ENCODE results near the gene SYNE3.

DNA sequence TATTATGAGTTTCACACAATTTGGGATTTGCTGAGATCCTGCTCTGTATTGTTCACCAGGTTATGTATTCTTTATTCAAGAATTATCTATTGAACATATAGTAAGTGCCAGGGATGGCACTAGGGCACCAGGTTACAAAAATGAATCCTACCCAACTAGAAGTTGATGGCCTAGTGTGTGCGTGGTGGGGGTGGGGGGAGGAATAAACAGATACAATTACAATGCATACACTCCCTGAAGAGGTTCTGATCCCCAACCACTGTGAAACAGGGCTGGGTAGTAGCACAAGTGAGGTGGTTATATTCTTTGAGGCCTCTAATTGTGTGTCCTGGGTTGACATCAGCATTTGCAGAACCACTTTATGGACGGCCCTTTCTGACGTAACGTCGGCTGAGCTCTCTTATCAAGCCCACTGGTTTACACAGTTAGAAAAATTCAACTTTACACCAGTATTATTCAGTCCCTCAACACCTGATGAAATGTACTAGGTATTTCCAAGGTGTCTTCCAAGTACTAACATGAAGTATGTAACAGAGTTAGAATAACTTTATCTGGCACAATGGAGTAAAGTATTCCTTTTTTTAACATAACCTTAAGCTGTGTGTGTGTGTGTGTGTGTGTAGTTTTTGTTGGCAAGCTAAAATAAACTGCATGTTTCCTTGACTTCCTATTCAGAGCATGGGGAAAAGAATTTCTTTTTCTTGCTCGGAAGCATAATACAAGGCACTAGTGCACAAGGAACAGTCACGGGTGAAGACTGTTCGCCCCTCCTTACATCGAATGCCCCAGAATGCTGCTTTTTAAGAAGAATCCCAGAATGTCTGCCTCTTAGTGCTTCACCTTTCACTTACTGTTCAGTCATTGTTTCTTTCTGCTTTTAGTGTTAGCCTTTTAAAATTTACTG lies 10.3 kb upstream of the SYNE3 start:
- TF ChIP-seq, protein P1, sequence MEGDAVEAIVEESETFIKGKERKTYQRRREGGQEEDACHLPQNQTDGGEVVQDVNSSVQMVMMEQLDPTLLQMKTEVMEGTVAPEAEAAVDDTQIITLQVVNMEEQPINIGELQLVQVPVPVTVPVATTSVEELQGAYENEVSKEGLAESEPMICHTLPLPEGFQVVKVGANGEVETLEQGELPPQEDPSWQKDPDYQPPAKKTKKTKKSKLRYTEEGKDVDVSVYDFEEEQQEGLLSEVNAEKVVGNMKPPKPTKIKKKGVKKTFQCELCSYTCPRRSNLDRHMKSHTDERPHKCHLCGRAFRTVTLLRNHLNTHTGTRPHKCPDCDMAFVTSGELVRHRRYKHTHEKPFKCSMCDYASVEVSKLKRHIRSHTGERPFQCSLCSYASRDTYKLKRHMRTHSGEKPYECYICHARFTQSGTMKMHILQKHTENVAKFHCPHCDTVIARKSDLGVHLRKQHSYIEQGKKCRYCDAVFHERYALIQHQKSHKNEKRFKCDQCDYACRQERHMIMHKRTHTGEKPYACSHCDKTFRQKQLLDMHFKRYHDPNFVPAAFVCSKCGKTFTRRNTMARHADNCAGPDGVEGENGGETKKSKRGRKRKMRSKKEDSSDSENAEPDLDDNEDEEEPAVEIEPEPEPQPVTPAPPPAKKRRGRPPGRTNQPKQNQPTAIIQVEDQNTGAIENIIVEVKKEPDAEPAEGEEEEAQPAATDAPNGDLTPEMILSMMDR (optimal IDR thresholded peaks at IDR 0.05 in 1 of 3, IDR thresholded peaks at IDR 0.05 in 1 of 3, conservative IDR thresholded peaks at IDR 0.05 in 1 of 3; ENCODE audit: extremely low read depth in 1 of 3, insufficient read depth in 2 of 3, low read length in 3 of 3), result no peak
- no peak for TF ChIP-seq EZH2 (IDR thresholded peaks at IDR 0.05; ENCODE audit: low read length)
